Activated CD8-positive, alpha-beta T cell treated with anti-CD3 and anti-CD28 coated beads, Interleukin-2, amount 10 ng/mL, durations not matched to agents 7 days and 5 days (primary cell): ENCODE data around the gene ZNF365. TPM values are rescaled to one million over a fixed set of nuclear protein-coding genes. Genes with fewer than 3 reads are reported as not detected.
"Not testable (repeated sequence)": the region's sequence is repeated elsewhere in the genome, so short reads cannot be mapped to it uniquely, and the experiment has no call there.

Experiments
- ATAC-seq: fragments of 150-1000 bp; cut with Tn5 transposase; one replicate; pipeline ENCODE4 v1.10.0; 2021; ENCODE audit warnings: moderate library complexity
- CTCF ChIA-PET: fragments of 350-600 bp; sonication (Branson Sonifier 250); formaldehyde crosslinking; loops from one replicate; lab custom pipeline; 2021; ENCODE audit warnings: antibody characterized with exemption; lab: Charles Lee
- POLR2A ChIA-PET: fragments of 350-600 bp; sonication (Branson Sonifier 250); formaldehyde crosslinking; loops from one replicate; lab custom pipeline; 2021; ENCODE audit warnings: antibody characterized with exemption; lab: Charles Lee
- DNase-seq: peaks from one replicate; pipeline ENCODE4 v3.0.0-alpha.2; 2020
- H3K27ac Mint-ChIP-seq: one replicate; pipeline ENCODE4 v1.8.0; 2021; ENCODE audit warnings: mild to moderate bottlenecking, mixed read lengths
- H3K27me3 Mint-ChIP-seq: one replicate; pipeline ENCODE4 v1.8.0; 2021; ENCODE audit warnings: low read depth, mixed read lengths
- H3K36me3 Mint-ChIP-seq: one replicate; pipeline ENCODE4 v1.8.0; 2021; ENCODE audit warnings: low read depth, mixed read lengths
- H3K4me1 Mint-ChIP-seq: one replicate; pipeline ENCODE4 v1.8.0; 2021; ENCODE audit warnings: low read depth, mixed read lengths
- H3K4me3 Mint-ChIP-seq: one replicate; pipeline ENCODE4 v1.8.0; 2021; ENCODE audit warnings: mild to moderate bottlenecking, mixed read lengths
- H3K9me3 Mint-ChIP-seq: one replicate; pipeline ENCODE4 v1.8.0; 2022; ENCODE audit warnings: mixed read lengths; ENCODE audit not compliant: insufficient read depth
- total RNA-seq, 2 experiments: library from RNA; stranded (reverse); gene quantifications; one replicate each; pipeline ENCODE4 v1.2.3, GENCODE V29; 2021

ZNF365 gene
- total RNA-seq, 2 experiments from 2014 or later: not detected

GRCh38 chr10:62399211-62399610 is 25.0 kb downstream of the ZNF365 start:
- Mint-ChIP-seq H3K9me3 (no peaks in the 10 kb centered on the region), H3K4me1 (no peaks in the 10 kb centered on the region), H3K27me3 (peaks cover 16% of the 10 kb centered on the region), H3K4me3 (no peak overlapping the region), H3K27ac (no peak overlapping the region), H3K36me3 (no peaks in the 10 kb centered on the region)
- ATAC-seq: no peak
- POLR2A ChIA-PET: no interaction called here
- no peak for DNase-seq
- CTCF ChIA-PET: no interaction called here

GRCh38 chr10:62402508-62402907 is 28.3 kb downstream of the ZNF365 start:
- Mint-ChIP-seq H3K9me3 (peaks cover 3% of the 10 kb centered on the region), H3K27me3 (peaks cover 2% of the 10 kb centered on the region), H3K27ac (no peak overlapping the region), H3K4me3 (no peak overlapping the region), H3K4me1 (no peaks in the 10 kb centered on the region), H3K36me3 (no peaks in the 10 kb centered on the region)
- POLR2A ChIA-PET: no interaction called here
- no peak for DNase-seq
- CTCF ChIA-PET: no interaction called here
- no peak for ATAC-seq

- peaks cover 15% of the 10 kb centered on the region for H3K27me3 Mint-ChIP-seq
- CTCF ChIA-PET, POLR2A ChIA-PET, H3K9me3 Mint-ChIP-seq, DNase-seq, H3K4me3 Mint-ChIP-seq, H3K27ac Mint-ChIP-seq, H3K4me1 Mint-ChIP-seq, H3K36me3 Mint-ChIP-seq, ATAC-seq: not testable (repeated sequence)
Observed at GRCh38 chr10:62410528-62410927, 36.4 kb downstream of the ZNF365 start.

GRCh38 chr10:62410934-62411333 is 36.8 kb downstream of the ZNF365 start:
- H3K27ac Mint-ChIP-seq, H3K9me3 Mint-ChIP-seq, H3K36me3 Mint-ChIP-seq, POLR2A ChIA-PET, DNase-seq, H3K4me1 Mint-ChIP-seq, ATAC-seq, CTCF ChIA-PET, H3K4me3 Mint-ChIP-seq: not testable (repeated sequence)
- peaks cover 19% of the 10 kb centered on the region for H3K27me3 Mint-ChIP-seq

- ATAC-seq: no peak
- POLR2A ChIA-PET: no interaction called here
- Mint-ChIP-seq H3K36me3 (no peaks in the 10 kb centered on the region), H3K9me3 (peaks cover 2% of the 10 kb centered on the region), H3K4me1 (no peaks in the 10 kb centered on the region), H3K27me3 (peaks cover 26% of the 10 kb centered on the region), H3K4me3 (no peak overlapping the region), H3K27ac (no peak overlapping the region)
- CTCF ChIA-PET: no interaction called here
- no peak for DNase-seq
Observed at GRCh38 chr10:62413048-62413447, 38.9 kb downstream of the ZNF365 start.

- ATAC-seq: no peak
- no peak overlapping the region for H3K27ac Mint-ChIP-seq
- CTCF ChIA-PET: no interaction called here
Observed at GRCh38 chr10:62413652-62414051, 39.5 kb downstream of the ZNF365 start.

GRCh38 chr10:62414359-62414758 is 40.2 kb downstream of the ZNF365 start:
- no peak overlapping the region for H3K4me3 Mint-ChIP-seq

More at GRCh38 chr10:62413652-62414051, 39.5 kb downstream of the ZNF365 start:
- H3K9me3 Mint-ChIP-seq: no peaks in the 10 kb centered on the region
- POLR2A ChIA-PET: no interaction called here
- H3K27me3 Mint-ChIP-seq: peaks cover 26% of the 10 kb centered on the region
- H3K36me3 Mint-ChIP-seq: no peaks in the 10 kb centered on the region
- no peak overlapping the region for H3K4me3 Mint-ChIP-seq
- no peak for DNase-seq
- no peaks in the 10 kb centered on the region for H3K4me1 Mint-ChIP-seq

GRCh38 chr10:62422068-62422590 is 48.0 kb downstream of the ZNF365 start:
- ATAC-seq: no peak
- no peak overlapping the region for H3K4me3 Mint-ChIP-seq

More at GRCh38 chr10:62414359-62414758, 40.2 kb downstream of the ZNF365 start:
- no peak overlapping the region for H3K27ac Mint-ChIP-seq
- ChIA-PET POLR2A (no interaction called here), CTCF (no interaction called here)
- DNase-seq: no peak
- ATAC-seq: no peak
- H3K36me3 Mint-ChIP-seq: no peaks in the 10 kb centered on the region
- H3K4me1 Mint-ChIP-seq: no peaks in the 10 kb centered on the region
- no peaks in the 10 kb centered on the region for H3K9me3 Mint-ChIP-seq
- peaks cover 26% of the 10 kb centered on the region for H3K27me3 Mint-ChIP-seq

GRCh38 chr10:62424026-62424425 is 49.9 kb downstream of the ZNF365 start:
- Mint-ChIP-seq H3K4me1 (no peaks in the 10 kb centered on the region), H3K4me3 (no peak overlapping the region), H3K9me3 (no peaks in the 10 kb centered on the region), H3K36me3 (no peaks in the 10 kb centered on the region), H3K27ac (no peak overlapping the region), H3K27me3 (no peaks in the 10 kb centered on the region)
- CTCF ChIA-PET: interaction anchor here (0.7 to 1.0 kb wide), 3 partner anchors 13 to 385 kb away, joined by 3 to 4 read pairs (median 3); no protein-coding TSS in a partner anchor
- DNase-seq (no peak), ATAC-seq (no peak)
- POLR2A ChIA-PET: no interaction called here

More at GRCh38 chr10:62422068-62422590, 48.0 kb downstream of the ZNF365 start:
- H3K4me1 Mint-ChIP-seq: no peaks in the 10 kb centered on the region
- no peak overlapping the region for H3K27ac Mint-ChIP-seq
- DNase-seq: no peak
- ChIA-PET POLR2A (no interaction called here), CTCF (interaction anchor here (3.0 kb wide), 1 partner anchor 15 kb away, joined by 10 read pairs; no protein-coding TSS in a partner anchor)
- H3K9me3 Mint-ChIP-seq: no peaks in the 10 kb centered on the region
- H3K27me3 Mint-ChIP-seq: peaks cover 4% of the 10 kb centered on the region
- no peaks in the 10 kb centered on the region for H3K36me3 Mint-ChIP-seq

- no peak overlapping the region for H3K4me3 Mint-ChIP-seq
Observed at GRCh38 chr10:62426086-62426485, 51.9 kb downstream of the ZNF365 start.

GRCh38 chr10:62426600-62426999 is 52.4 kb downstream of the ZNF365 start:
- Mint-ChIP-seq H3K27me3 (no peaks in the 10 kb centered on the region), H3K36me3 (no peaks in the 10 kb centered on the region), H3K4me1 (no peaks in the 10 kb centered on the region), H3K27ac (no peak overlapping the region), H3K9me3 (no peaks in the 10 kb centered on the region), H3K4me3 (no peak overlapping the region)
- POLR2A ChIA-PET: no interaction called here
- no peak for DNase-seq
- CTCF ChIA-PET: interaction anchor here (0.7 to 1.6 kb wide), 2 partner anchors 11 to 32 kb away, joined by 3 to 7 read pairs; no protein-coding TSS in a partner anchor
- no peak for ATAC-seq

More at GRCh38 chr10:62426086-62426485, 51.9 kb downstream of the ZNF365 start:
- Mint-ChIP-seq H3K27ac (no peak overlapping the region), H3K4me1 (no peaks in the 10 kb centered on the region), H3K27me3 (no peaks in the 10 kb centered on the region), H3K9me3 (no peaks in the 10 kb centered on the region), H3K36me3 (no peaks in the 10 kb centered on the region)
- no peak for DNase-seq
- ATAC-seq: no peak
- CTCF ChIA-PET: interaction anchor here (0.7 to 1.6 kb wide), 2 partner anchors 12 to 32 kb away, joined by 3 to 7 read pairs; no protein-coding TSS in a partner anchor
- POLR2A ChIA-PET: no interaction called here

GRCh38 chr10:62430881-62431280 is 56.7 kb downstream of the ZNF365 start:
- no peaks in the 10 kb centered on the region for H3K9me3 Mint-ChIP-seq
- DNase-seq (no peak), ATAC-seq (no peak)
- POLR2A ChIA-PET: interaction anchor here (0.6 kb wide), 1 partner anchor 10 kb away, joined by 3 read pairs; no protein-coding TSS in a partner anchor
- peaks cover 8% of the 10 kb centered on the region for H3K4me1 Mint-ChIP-seq
- no peak overlapping the region for H3K4me3 Mint-ChIP-seq
- H3K27ac Mint-ChIP-seq: no peak overlapping the region
- H3K27me3 Mint-ChIP-seq: peaks cover 6% of the 10 kb centered on the region
- CTCF ChIA-PET: no interaction called here
- no peaks in the 10 kb centered on the region for H3K36me3 Mint-ChIP-seq
